HEK293 (cell line): ENCODE measurements around the gene TAF5L.

Experiments used
- IKZF3 ChIP-seq: fragments of 450-650 bp; IDR thresholded peaks from 2 replicates; pipeline ENCODE4 v1.5.0; 2018; ENCODE audit warnings: missing biosample characterization, mild to moderate bottlenecking, missing genetic modification characterization, moderate library complexity
- KLF16 ChIP-seq: fragments of 450-650 bp; formaldehyde crosslinking; IDR thresholded peaks from 2 replicates; pipeline ENCODE4 v1.5.1; 2017; ENCODE audit warnings: missing biosample characterization, missing genetic modification characterization
- OSR2 ChIP-seq: fragments of 450-650 bp; formaldehyde crosslinking; IDR thresholded peaks from 2 replicates; pipeline ENCODE4 v1.5.1; 2016; ENCODE audit warnings: missing biosample characterization, missing genetic modification characterization
- OVOL3 ChIP-seq: fragments of 450-650 bp; formaldehyde crosslinking; IDR thresholded peaks from 2 replicates; pipeline ENCODE4 v1.5.1; 2016; ENCODE audit warnings: missing biosample characterization, missing genetic modification characterization
- PATZ1 ChIP-seq: fragments of 450-650 bp; formaldehyde crosslinking; IDR thresholded peaks from 2 replicates; pipeline ENCODE4 v1.5.1; 2016; ENCODE audit warnings: missing biosample characterization, missing genetic modification characterization
- PRDM10 ChIP-seq: fragments of 450-650 bp; formaldehyde crosslinking; IDR thresholded peaks from 2 replicates; pipeline ENCODE4 v1.5.1; 2016; ENCODE audit warnings: missing biosample characterization, missing genetic modification characterization
- PRDM6 ChIP-seq: fragments of 450-650 bp; formaldehyde crosslinking; IDR thresholded peaks from 2 replicates; pipeline ENCODE4 v1.5.1; 2017; ENCODE audit warnings: missing biosample characterization, missing genetic modification characterization
- SCRT1 ChIP-seq: fragments of 450-650 bp; formaldehyde crosslinking; IDR thresholded peaks from 2 replicates; pipeline ENCODE4 v1.5.1; 2016; ENCODE audit warnings: missing biosample characterization, missing genetic modification characterization, borderline replicate concordance
- SP2 ChIP-seq: fragments of 450-650 bp; formaldehyde crosslinking; IDR thresholded peaks from 2 replicates; pipeline ENCODE4 v1.5.1; 2016; ENCODE audit warnings: missing biosample characterization, missing genetic modification characterization
- ZBTB17 ChIP-seq: fragments of 450-650 bp; formaldehyde crosslinking; IDR thresholded peaks from 2 replicates; pipeline ENCODE4 v1.5.1; 2016; ENCODE audit warnings: missing biosample characterization, missing genetic modification characterization
- ZBTB20 ChIP-seq: fragments of 450-650 bp; formaldehyde crosslinking; IDR thresholded peaks from 2 replicates; pipeline ENCODE4 v1.5.1; 2016; ENCODE audit warnings: missing biosample characterization, missing genetic modification characterization
- ZBTB7A ChIP-seq: fragments of 450-650 bp; formaldehyde crosslinking; IDR thresholded peaks from 2 replicates; pipeline ENCODE4 v1.5.1; 2016; ENCODE audit warnings: low read depth, missing biosample characterization, missing genetic modification characterization
- ZEB2 ChIP-seq: fragments of 450-650 bp; formaldehyde crosslinking; IDR thresholded peaks from 2 replicates; pipeline ENCODE4 v1.5.1; 2016; ENCODE audit warnings: missing biosample characterization, missing genetic modification characterization
- ZNF133 ChIP-seq: fragments of 450-650 bp; formaldehyde crosslinking; IDR thresholded peaks from 2 replicates; pipeline ENCODE4 v1.5.1; 2016; ENCODE audit warnings: missing biosample characterization, missing genetic modification characterization
- ZNF155 ChIP-seq: fragments of 450-650 bp; formaldehyde crosslinking; IDR thresholded peaks from 2 replicates; pipeline ENCODE4 v1.5.1; 2016; ENCODE audit warnings: missing biosample characterization, missing genetic modification characterization
- ZNF184 ChIP-seq: fragments of 450-650 bp; IDR thresholded peaks from 2 replicates; pipeline ENCODE4 v1.5.1; 2018; ENCODE audit warnings: missing biosample characterization, mild to moderate bottlenecking, missing genetic modification characterization
- ZNF221 ChIP-seq: fragments of 450-650 bp; formaldehyde crosslinking; IDR thresholded peaks from 2 replicates; pipeline ENCODE4 v1.5.1; 2017; ENCODE audit warnings: missing biosample characterization, missing genetic modification characterization, borderline replicate concordance
- ZNF274 ChIP-seq, 2 experiments: fragments of 200-500 bp in 1 of 2; fragments of 450-650 bp in 1 of 2; sonication (Bioruptor generic) in 1 of 2; formaldehyde crosslinking in 1 of 2; IDR thresholded peaks; 2 replicates each; pipeline versions ENCODE4 v1.5.1 to v1.6.1; 2014 to 2016; ENCODE audit warnings: borderline replicate concordance in 1 of 2, inconsistent platforms in 1 of 2, low read length in 1 of 2, missing biosample characterization in 1 of 2, missing genetic modification characterization in 1 of 2
- ZNF416 ChIP-seq: fragments of 450-650 bp; formaldehyde crosslinking; IDR thresholded peaks from 2 replicates; pipeline ENCODE4 v1.5.1; 2016; ENCODE audit warnings: missing biosample characterization, missing genetic modification characterization
- ZNF488 ChIP-seq: fragments of 450-650 bp; formaldehyde crosslinking; IDR thresholded peaks from 2 replicates; pipeline ENCODE4 v1.5.1; 2016; ENCODE audit warnings: missing biosample characterization, missing genetic modification characterization
- ZNF510 ChIP-seq: fragments of 450-650 bp; formaldehyde crosslinking; IDR thresholded peaks from 2 replicates; pipeline ENCODE4 v1.5.1; 2018; ENCODE audit warnings: mild to moderate bottlenecking, missing genetic modification characterization, missing biosample characterization; ENCODE audit not compliant: insufficient replicate concordance
- ZNF518A ChIP-seq: fragments of 450-650 bp; formaldehyde crosslinking; conservative IDR thresholded peaks from 2 replicates; pipeline ENCODE4 v1.5.1; 2016; ENCODE audit warnings: low read depth, missing biosample characterization, missing genetic modification characterization
- ZNF610 ChIP-seq: fragments of 450-650 bp; formaldehyde crosslinking; IDR thresholded peaks from 2 replicates; pipeline ENCODE4 v1.5.1; 2016; ENCODE audit warnings: missing biosample characterization, missing genetic modification characterization, borderline replicate concordance
- ZSCAN23 ChIP-seq: fragments of 450-650 bp; formaldehyde crosslinking; IDR thresholded peaks from 2 replicates; pipeline ENCODE4 v1.5.1; 2016; ENCODE audit warnings: missing biosample characterization, missing genetic modification characterization
- ZXDB ChIP-seq: fragments of 450-650 bp; formaldehyde crosslinking; IDR thresholded peaks from 2 replicates; pipeline ENCODE4 v1.5.1; 2016; ENCODE audit warnings: missing biosample characterization, missing genetic modification characterization

The TAF5L gene

GRCh38 chr1:229558460-229559335, 67.2 kb downstream of the TAF5L start, which contains the start of gene ABCB10 (continued):
- TF ChIP-seq ZNF488 (tag by site-specific recombination): no peak
- TF ChIP-seq PRDM6 (tag by site-specific recombination): no peak
- TF ChIP-seq IKZF3 (tag by site-specific recombination): peak; percentile 99
- peak; percentile 100 for TF ChIP-seq PATZ1 (tag by site-specific recombination)
- TF ChIP-seq ZNF155 (tag by site-specific recombination): no peak
- TF ChIP-seq ZBTB20: peak; percentile 99
- TF ChIP-seq ZNF610 (tag by site-specific recombination): peak; percentile 94; the same call in 1 of the 2 replicates
- peak; percentile 100 for TF ChIP-seq ZBTB17 (tag by site-specific recombination)
- TF ChIP-seq ZNF416: no peak
- peak; percentile 89 for TF ChIP-seq PRDM10 (tag by site-specific recombination)
- no peak for TF ChIP-seq ZNF274 (IDR thresholded peaks at IDR 0.05; ENCODE audit: low read length)
- TF ChIP-seq ZNF274 (tag by site-specific recombination; IDR thresholded peaks at IDR 0.05; ENCODE audit: borderline replicate concordance): no peak
- peak; percentile 99 for TF ChIP-seq ZEB2 (tag by site-specific recombination)
- peak; percentile 98 for TF ChIP-seq KLF16 (tag by site-specific recombination)
- no peak for TF ChIP-seq ZNF510 (tag by site-specific recombination)
- no peak for TF ChIP-seq ZNF518A (tag by site-specific recombination)
- TF ChIP-seq ZNF133 (tag by site-specific recombination): no peak
- TF ChIP-seq ZNF221 (tag by site-specific recombination): peak; percentile 50; the same call in 1 of the 2 replicates
- TF ChIP-seq ZSCAN23 (tag by site-specific recombination): 0 out of 2 replicates have a peak, but pooled peaks have one; percentile 79
- peak; percentile 97 for TF ChIP-seq SP2 (tag by site-specific recombination)
- peak; percentile 96 for TF ChIP-seq ZXDB (tag by site-specific recombination)
- no peak for TF ChIP-seq SCRT1 (tag by site-specific recombination)
- TF ChIP-seq ZBTB7A (tag by site-specific recombination): peak; percentile 68
- TF ChIP-seq OVOL3 (tag by site-specific recombination): no peak
- peak; percentile 72 for TF ChIP-seq OSR2
- peak; percentile 63; the same call in 1 of the 2 replicates for TF ChIP-seq ZNF184 (tag by site-specific recombination)
